Left kidney (tissue), 2 donors: Measurements from ENCODE around the gene PHACTR4. TPM values are rescaled to one million over a fixed set of nuclear protein-coding genes. Genes with fewer than 3 reads are reported as not detected.
"Not testable (repeated sequence)": the region's sequence is repeated elsewhere in the genome, so short reads cannot be mapped to it uniquely, and the experiment has no call there.

ENCODE experiments used
- DNase-seq: peaks from one replicate; pipeline ENCODE4 v3.0.0-alpha.2; 2013
- polyA plus RNA-seq: library from polyadenylated mRNA; unstranded; fragments of 120-200 nt; gene quantifications from one replicate; pipeline ENCODE4 v1.2.1, GENCODE V29; 2013; ENCODE audit not compliant: insufficient read length

PHACTR4 gene
- polyA plus RNA-seq, 1 donor, result 105 TPM

- DNase-seq, result peak; percentile 44
Measured at GRCh38 chr1:28370239-28371009, 884 bp downstream of the PHACTR4 start.

GRCh38 chr1:28371010-28371377 lies 1.5 kb downstream of the PHACTR4 start:
- no peak for DNase-seq

- not testable (repeated sequence) for DNase-seq
Measured at GRCh38 chr1:28373450-28373849, 3.9 kb downstream of the PHACTR4 start.

GRCh38 chr1:28374297-28374696 lies 4.8 kb downstream of the PHACTR4 start:
- no peak for DNase-seq

GRCh38 chr1:28375598-28375997 lies 6.1 kb downstream of the PHACTR4 start:
- DNase-seq, result not testable (repeated sequence)

GRCh38 chr1:28376195-28376594 lies 6.7 kb downstream of the PHACTR4 start:
- DNase-seq, result not testable (repeated sequence)

- DNase-seq, result no peak
Measured at GRCh38 chr1:28378906-28379305, 9.4 kb downstream of the PHACTR4 start.

GRCh38 chr1:28380394-28380793 lies 10.9 kb downstream of the PHACTR4 start:
- DNase-seq, result no peak

GRCh38 chr1:28383785-28384184 lies 14.2 kb downstream of the PHACTR4 start:
- DNase-seq, result not testable (repeated sequence)

- no peak for DNase-seq
Measured at GRCh38 chr1:28392027-28392652, 22.6 kb downstream of the PHACTR4 start.

- DNase-seq, result no peak
Measured at GRCh38 chr1:28394136-28394535, 24.6 kb downstream of the PHACTR4 start.

- DNase-seq, result no peak
Measured at GRCh38 chr1:28395181-28395580, 25.6 kb downstream of the PHACTR4 start.

GRCh38 chr1:28401760-28402159 lies 32.2 kb downstream of the PHACTR4 start:
- DNase-seq, result no peak

- no peak for DNase-seq
Measured at GRCh38 chr1:28409090-28409489, 39.5 kb downstream of the PHACTR4 start.

GRCh38 chr1:28411656-28412055 lies 42.1 kb downstream of the PHACTR4 start:
- DNase-seq, result no peak

- DNase-seq, result no peak
Measured at GRCh38 chr1:28412731-28413130, 43.2 kb downstream of the PHACTR4 start.

- DNase-seq, result no peak
Measured at GRCh38 chr1:28416509-28417194, 47.1 kb downstream of the PHACTR4 start.

- no peak for DNase-seq
Measured at GRCh38 chr1:28417441-28417922, 47.9 kb downstream of the PHACTR4 start.

GRCh38 chr1:28417926-28418637 lies 48.5 kb downstream of the PHACTR4 start:
- no peak for DNase-seq

GRCh38 chr1:28421744-28422143 lies 52.2 kb downstream of the PHACTR4 start:
- DNase-seq, result no peak

- DNase-seq, result no peak
Measured at GRCh38 chr1:28426831-28427230, 57.3 kb downstream of the PHACTR4 start.

- DNase-seq, result no peak
Measured at GRCh38 chr1:28428012-28428411, 58.5 kb downstream of the PHACTR4 start.
